Stimulated activated CD4-positive, alpha-beta T cell treated with anti-CD3 and anti-CD28 coated beads, Interleukin-12 subunit alpha, Interleukin-12 subunit beta, amount 100 ng/mL, for 24 hours (primary cell): Measurements from ENCODE around the gene PGBD5.
A peak's percentile ranks its signal among the peaks of the same experiment; 100 is the strongest.

Experiments used
- DNase-seq, 2 experiments: peaks; one replicate each; pipeline ENCODE4 v3.0.0-alpha.2; 2020; ENCODE audit warnings: low read depth in 2 of 2

PGBD5 gene

GRCh38 chr1:230322967-230323547 is 103.1 kb downstream of the PGBD5 start:
- no peak for DNase-seq

GRCh38 chr1:230322421-230322756 is 103.7 kb downstream of the PGBD5 start:
- no peak for DNase-seq

- DNase-seq: no peak
Observed at GRCh38 chr1:230321741-230322420, 104.3 kb downstream of the PGBD5 start.

- DNase-seq: no peak
Observed at GRCh38 chr1:230321341-230321740, 104.8 kb downstream of the PGBD5 start.

- DNase-seq: no peak
Observed at GRCh38 chr1:230320804-230321203, 105.3 kb downstream of the PGBD5 start.

GRCh38 chr1:230319014-230319747 is 107.0 kb downstream of the PGBD5 start:
- no peak for DNase-seq

GRCh38 chr1:230317823-230318819 is 108.0 kb downstream of the PGBD5 start:
- DNase-seq: no peak

- no peak for DNase-seq
Observed at GRCh38 chr1:230316864-230317745, 109.0 kb downstream of the PGBD5 start.

GRCh38 chr1:230315099-230315498 is 111.0 kb downstream of the PGBD5 start:
- DNase-seq: no peak

- no peak for DNase-seq
Observed at GRCh38 chr1:230314142-230314470, 112.0 kb downstream of the PGBD5 start.

- DNase-seq: no peak
Observed at GRCh38 chr1:230313453-230314141, 112.5 kb downstream of the PGBD5 start.

GRCh38 chr1:230312676-230313075 is 113.5 kb downstream of the PGBD5 start:
- no peak for DNase-seq

GRCh38 chr1:230310381-230311163 is 115.6 kb downstream of the PGBD5 start:
- peak in 1 of 2 experiments; percentile 54 for DNase-seq

- DNase-seq: no peak
Observed at GRCh38 chr1:230309646-230310177, 116.4 kb downstream of the PGBD5 start.

- no peak for DNase-seq
Observed at GRCh38 chr1:230308821-230309220, 117.3 kb downstream of the PGBD5 start.

GRCh38 chr1:230308039-230308438 is 118.1 kb downstream of the PGBD5 start:
- no peak for DNase-seq

GRCh38 chr1:230307213-230307612 is 118.9 kb downstream of the PGBD5 start:
- no peak for DNase-seq

GRCh38 chr1:230306169-230306568 is 120.0 kb downstream of the PGBD5 start:
- no peak for DNase-seq

GRCh38 chr1:230303822-230304221 is 122.3 kb downstream of the PGBD5 start:
- DNase-seq: no peak
